Body of pancreas (tissue), 4 donors: ENCODE measurements around the gene DCHS1.

Source experiments
- CTCF ChIP-seq, 7 experiments: fragments of 450-650 bp in 4 of 7; fragments of 200-600 bp in 3 of 7; sonication (generic) in 3 of 7; IDR thresholded peaks; one replicate each; pipeline ENCODE4 v1.5.1; 2016 to 2019; ENCODE audit warnings: antibody characterized with exemption in 7 of 7
- POLR2A ChIP-seq, 3 donors: fragments of 450-650 bp; IDR thresholded peaks; one replicate each; pipeline ENCODE4 v1.6.1; 2016; ENCODE audit warnings: antibody characterized with exemption in 3 of 3, mild to moderate bottlenecking in 2 of 3

DNA sequence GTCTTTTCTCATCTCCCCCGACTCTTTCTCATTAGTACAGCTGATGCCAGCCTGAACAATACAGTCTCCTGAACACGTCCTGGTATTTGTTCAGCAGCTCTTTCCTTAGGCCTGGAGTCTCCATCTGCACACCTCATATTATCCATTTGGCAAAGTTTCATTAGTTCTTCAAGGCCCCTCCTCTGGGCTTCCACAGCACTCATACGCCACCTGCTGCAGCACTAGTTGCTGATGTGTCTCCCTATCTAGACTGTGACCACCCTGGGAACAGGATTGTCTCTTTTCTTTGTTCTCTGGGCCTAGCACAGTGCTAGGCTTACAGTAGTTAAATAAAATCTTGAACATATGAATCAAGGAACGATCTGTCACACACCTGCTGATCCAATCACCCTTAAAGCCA lies 17.2 kb downstream of the DCHS1 start:
- TF ChIP-seq POLR2A (IDR thresholded peaks at IDR 0.05) (no peak), CTCF (IDR thresholded peaks at IDR 0.05) (peak in 4 of 7 experiments; percentile 16 to 43 (median 22))
